ENCODE data around the gene TICAM2.

Gene TICAM2

DNA sequence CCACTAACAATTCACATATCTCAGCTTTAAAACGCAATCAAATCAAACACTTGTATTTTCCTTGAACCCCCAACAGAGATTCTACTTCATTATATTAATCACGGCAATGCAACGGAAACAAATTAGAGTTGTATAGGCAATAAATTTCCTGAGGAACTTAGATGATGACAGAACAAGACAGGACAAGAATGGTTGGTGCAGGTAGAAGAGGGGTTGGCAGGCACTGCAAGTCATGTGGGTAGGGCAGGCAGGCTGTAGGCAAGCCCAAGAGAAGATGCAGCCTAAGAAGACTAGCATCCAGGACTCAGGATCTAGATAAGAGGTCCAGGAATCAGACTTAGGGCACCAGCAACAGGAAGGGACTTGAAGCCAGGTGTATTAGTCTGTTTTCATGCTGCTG lies 41.1 kb downstream of the TICAM2 start:
- DNase-seq: no peak

- DNase-seq: no peak
Measured at GRCh38 chr5:115559524-115559923, 42.8 kb downstream of the TICAM2 start.

DNA sequence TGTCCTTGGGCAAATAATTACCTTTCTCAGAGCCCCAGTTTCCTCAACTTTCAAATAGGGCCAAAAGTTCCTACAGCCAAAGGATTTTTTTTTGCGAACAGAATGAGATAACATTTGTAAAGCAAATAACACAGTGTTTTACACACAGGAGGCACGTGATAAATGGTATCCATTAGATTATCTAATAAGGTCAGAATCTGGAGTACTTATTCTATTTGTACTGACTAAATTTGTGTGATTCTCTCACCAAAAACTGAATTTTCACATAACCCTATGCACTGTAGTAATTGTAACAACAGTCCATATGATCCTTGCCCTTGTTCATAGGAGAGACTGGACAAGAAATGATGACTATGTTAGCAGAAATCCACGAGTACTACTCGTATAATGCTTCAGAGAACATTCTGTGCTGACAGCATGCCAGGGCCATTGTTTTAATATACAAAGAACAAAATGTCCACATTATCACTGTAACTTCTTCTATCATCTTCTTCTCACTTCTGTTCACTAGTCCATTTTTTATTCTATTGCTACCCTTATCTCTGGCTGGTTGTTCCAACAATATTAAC lies 43.8 kb downstream of the TICAM2 start:
- DNase-seq: no peak

- DNase-seq: no peak
Measured at GRCh38 chr5:115557667-115558387, 44.5 kb downstream of the TICAM2 start.

DNA sequence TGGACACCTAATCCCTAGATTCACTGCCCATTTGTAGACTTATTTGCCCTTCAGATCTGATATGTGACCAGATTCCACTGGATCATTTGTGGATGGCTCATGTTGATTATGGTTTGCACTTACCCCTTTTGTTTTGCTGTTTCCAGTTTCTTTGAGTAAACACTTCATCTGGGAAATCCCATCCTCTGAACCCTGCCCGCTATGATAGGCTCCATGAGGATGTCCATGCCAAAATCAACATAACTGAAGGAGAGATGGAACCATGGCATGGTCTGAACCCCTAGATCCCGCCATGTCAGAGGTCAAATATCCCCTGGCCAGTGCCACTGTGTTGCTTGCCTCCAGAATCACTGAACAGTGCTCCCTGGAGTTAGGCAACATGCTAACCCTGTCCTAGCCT lies 46.0 kb downstream of the TICAM2 start:
- DNase-seq: no peak

DNA sequence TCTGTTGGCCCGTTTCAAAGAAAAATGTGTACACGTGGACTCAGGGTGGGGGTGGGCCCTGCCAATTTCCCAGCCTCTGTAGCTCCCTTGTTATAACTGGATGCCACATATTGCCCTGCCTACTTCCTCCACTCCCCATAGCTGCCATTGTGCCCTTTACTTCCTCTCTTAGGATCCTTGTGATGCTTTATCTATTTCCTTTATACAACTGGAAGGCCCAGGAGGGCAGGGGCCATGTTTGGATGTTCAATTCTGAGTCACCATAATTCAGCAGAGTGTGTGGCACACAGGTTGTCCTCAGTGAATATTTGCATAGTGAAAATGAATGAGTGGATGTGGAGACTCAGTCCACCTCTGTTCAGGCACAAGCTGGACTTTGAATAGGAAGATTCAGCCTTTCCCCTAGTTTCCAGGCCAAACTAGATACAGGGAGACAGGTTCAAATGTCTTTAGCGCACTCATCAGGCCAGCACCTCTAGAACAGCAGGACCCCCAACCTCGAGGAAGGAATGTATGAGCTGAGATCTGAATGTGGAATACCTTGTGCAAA lies 47.1 kb downstream of the TICAM2 start:
- DNase-seq: no peak

GRCh38 chr5:115553082-115553481 lies 49.2 kb downstream of the TICAM2 start:
- no peak for DNase-seq

DNA sequence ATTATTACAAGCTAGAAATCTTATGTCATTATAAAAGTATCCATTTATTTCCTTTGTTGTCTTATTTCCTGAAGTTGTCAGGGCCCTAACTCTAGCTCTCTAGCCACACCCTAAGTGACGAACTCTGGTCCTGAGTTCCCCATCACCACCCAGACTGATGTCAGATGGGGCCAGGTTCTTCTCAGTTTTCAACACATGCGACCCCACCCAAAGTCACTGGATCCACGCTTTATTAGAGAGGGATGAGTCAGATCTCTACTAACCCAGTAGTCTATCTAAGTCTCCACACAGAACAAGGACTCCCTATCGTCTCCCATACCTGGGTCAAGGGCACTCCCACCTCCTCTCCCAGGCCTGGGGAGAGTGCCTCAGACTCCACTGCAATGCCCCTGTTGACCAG lies 50.9 kb downstream of the TICAM2 start:
- DNase-seq: no peak

GRCh38 chr5:115549154-115549553 lies 53.1 kb downstream of the TICAM2 start:
- peak; percentile 8 for DNase-seq

- no peak for DNase-seq
Measured at GRCh38 chr5:115548683-115549082, 53.6 kb downstream of the TICAM2 start.

DNA sequence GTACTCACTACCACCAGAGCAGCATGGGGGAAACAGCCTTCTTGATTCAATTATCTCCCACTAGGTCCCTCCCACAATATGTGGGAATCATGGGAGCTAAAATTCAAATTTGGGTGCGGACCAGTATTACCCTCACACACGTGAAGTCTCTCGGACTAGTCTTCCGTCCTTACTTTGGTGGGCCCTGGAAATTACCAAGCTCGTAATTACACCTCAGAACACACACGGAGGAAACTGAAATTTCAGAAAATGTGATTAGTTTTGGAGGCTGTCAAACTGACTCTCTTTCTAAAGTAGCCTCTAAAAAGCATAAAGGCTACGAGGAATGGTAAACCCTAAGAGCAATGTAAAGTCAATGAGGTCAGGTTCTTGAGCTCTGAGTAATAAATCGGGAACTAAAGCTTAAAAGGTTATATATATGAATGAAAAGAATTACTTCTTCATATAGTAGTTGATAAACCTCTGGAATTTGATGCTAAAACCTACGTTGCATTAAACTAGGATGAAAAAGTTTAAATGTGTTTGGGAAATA lies 56.9 kb downstream of the TICAM2 start:
- DNase-seq: no peak

- DNase-seq: peak; percentile 95
Measured at GRCh38 chr5:115544436-115545350, 57.6 kb downstream of the TICAM2 start, which contains the start of gene FEM1C. FEM1C (minus strand) TSS chr5:115544775; CDS start chr5:115543493, 1,282 bp downstream.

- peak; percentile 54 for DNase-seq
Measured at GRCh38 chr5:115544043-115544435, 58.2 kb downstream of the TICAM2 start.

GRCh38 chr5:115543365-115544042 lies 58.8 kb downstream of the TICAM2 start:
- peak; percentile 62 for DNase-seq

GRCh38 chr5:115542651-115543364 lies 59.5 kb downstream of the TICAM2 start:
- no peak for DNase-seq

DNA sequence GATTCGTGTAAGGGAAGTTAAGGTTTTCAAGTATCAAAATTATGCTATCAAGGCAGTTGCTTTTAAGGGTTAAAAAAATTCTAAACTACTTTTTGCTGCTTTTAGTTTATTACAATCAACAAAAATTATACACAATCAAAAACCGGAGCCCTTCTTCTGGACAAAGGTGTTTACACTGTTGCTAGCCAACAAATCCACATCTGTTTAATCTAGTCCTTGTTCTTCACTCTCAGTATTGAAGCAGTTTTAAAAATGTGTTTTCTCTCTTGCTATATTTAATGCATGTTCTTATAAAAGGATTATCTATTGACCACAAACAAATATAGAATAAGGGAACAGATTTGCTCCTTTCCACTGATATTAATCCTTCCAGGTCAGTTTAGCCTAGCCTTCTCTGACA lies 60.2 kb downstream of the TICAM2 start:
- no peak for DNase-seq

DNA sequence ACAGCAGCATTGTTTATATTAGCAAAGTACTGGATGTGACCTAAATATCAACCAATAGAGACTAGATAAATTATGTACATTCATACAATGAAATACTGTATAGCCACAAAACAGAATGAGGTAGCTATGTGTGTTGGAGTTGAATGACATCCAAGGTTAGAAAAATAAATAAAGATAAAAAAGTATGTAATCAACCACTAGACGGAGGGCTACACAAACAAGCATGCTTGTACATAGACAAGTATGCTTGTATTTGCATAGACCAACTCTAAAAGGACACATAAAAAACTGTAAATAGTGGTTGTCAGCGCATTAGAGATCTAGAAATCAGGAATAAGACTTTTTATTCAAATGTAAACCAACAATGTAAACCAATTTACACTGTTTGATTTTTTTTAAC lies 60.7 kb downstream of the TICAM2 start:
- DNase-seq: no peak

DNA sequence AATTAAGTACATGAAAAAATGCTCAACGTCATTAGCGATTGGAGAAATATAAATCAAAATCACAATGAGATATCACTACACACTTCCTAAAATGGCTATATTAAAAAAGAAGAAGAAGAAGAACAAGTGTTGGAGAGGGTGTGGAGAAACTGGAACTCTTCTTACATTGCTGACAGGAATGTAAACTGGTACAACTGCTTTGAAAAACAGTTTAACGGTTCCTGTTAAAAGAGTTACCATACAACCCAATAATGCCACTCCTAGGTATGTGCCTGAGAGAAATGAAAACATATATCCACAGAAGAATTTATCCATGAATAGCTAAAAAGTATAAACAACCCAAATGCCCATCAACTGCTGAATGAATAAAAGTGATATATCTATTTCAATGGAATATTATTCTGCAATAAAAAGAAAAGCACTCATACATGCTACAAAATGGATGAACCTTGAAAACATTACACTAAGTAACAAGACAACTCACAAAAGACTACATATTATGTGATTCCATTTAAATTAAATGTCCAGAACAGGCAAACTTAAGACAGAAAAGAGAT lies 66.7 kb downstream of the TICAM2 start:
- no peak for DNase-seq

GRCh38 chr5:115532517-115532916 lies 69.8 kb downstream of the TICAM2 start:
- no peak for DNase-seq

DNA sequence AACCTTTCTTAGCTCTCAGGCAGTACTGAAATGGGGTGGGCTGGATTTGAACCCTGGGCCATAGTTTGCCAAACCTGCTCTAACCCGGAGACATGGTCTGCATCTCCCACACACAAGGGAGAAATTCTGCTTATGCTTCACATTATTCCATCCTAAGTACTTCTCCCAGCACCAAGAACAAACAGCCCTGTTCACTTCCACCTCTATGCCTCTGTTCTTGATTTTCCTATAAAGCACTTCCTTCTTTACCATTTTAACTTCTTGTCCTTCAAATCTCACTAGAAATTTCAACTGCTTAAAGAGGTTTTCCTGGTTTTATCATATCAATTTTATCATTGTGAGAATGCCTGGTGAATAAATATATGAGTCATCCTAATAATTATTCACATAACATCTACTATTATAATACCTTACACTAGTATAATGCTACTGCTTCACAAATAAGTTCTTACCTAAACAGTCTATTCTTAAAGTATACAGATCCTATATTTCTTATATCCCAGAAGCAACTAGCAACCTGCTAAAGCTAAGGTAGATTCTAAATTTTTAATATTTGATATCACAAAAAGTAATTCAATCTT lies 70.4 kb downstream of the TICAM2 start:
- no peak for DNase-seq

- DNase-seq: no peak
Measured at GRCh38 chr5:115531380-115531779, 70.9 kb downstream of the TICAM2 start.
